Smooth muscle cell of the pulmonary artery (primary cell): ENCODE results near the gene FAM184A. TPM values are rescaled to one million over a fixed set of nuclear protein-coding genes. Genes with fewer than 3 reads are reported as not detected.

Experiments
- total RNA-seq: library from RNA; depleted of rRNA; stranded (reverse); fragments of >200 nt; gene quantifications from 2 replicates; pipeline ENCODE4 v1.2.3, GENCODE V29; 2014

FAM184A gene
- total RNA-seq: 0.33 and 0.59 TPM in 2 replicates

GRCh38 chr6:119078376-119079282 is at the start of gene FAM184A:
Gene FAM184A, minus strand, starts transcription at chr6:119078664. Its CDS starts 365 bp downstream, at chr6:119078299.

GRCh38 chr6:118934461-118935330 is 143.8 kb downstream of the FAM184A start, which contains the start of gene MCM9:
Gene MCM9, minus strand, starts transcription at chr6:118935159. Its CDS starts 3,436 bp downstream, at chr6:118931723.

Other genes starting within 250 kb of the FAM184A start
- 10.5 and 13.4 TPM in 2 replicates for gene ASF1A, start 184.5 kb downstream of the FAM184A start, total RNA-seq
- 10.6 and 13.1 TPM in 2 replicates for gene MCM9, start 143.5 kb downstream of the FAM184A start, total RNA-seq